Hematopoietic multipotent progenitor cell (in vitro differentiated cells): Measurements from ENCODE around the gene SERPINB8. TPM values are rescaled to one million over a fixed set of nuclear protein-coding genes. Genes with fewer than 3 reads are reported as not detected.
"Not testable (repeated sequence)": the region's sequence is repeated elsewhere in the genome, so short reads cannot be mapped to it uniquely, and the experiment has no call there.

Experiments used
- DNase-seq, 3 donors: peaks; one replicate each; pipeline ENCODE4 v3.0.0-alpha.2; 2011 to 2015; ENCODE audit warnings: low read depth in 2 of 3, low spot score in 2 of 3
- total RNA-seq: library from RNA; depleted of rRNA; stranded (reverse); fragments of >200 nt; gene quantifications from one replicate; pipeline ENCODE4 v1.2.3, GENCODE V29; 2012

Gene SERPINB8, protein sequence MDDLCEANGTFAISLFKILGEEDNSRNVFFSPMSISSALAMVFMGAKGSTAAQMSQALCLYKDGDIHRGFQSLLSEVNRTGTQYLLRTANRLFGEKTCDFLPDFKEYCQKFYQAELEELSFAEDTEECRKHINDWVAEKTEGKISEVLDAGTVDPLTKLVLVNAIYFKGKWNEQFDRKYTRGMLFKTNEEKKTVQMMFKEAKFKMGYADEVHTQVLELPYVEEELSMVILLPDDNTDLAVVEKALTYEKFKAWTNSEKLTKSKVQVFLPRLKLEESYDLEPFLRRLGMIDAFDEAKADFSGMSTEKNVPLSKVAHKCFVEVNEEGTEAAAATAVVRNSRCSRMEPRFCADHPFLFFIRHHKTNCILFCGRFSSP
- 3.8 TPM for total RNA-seq

DNA sequence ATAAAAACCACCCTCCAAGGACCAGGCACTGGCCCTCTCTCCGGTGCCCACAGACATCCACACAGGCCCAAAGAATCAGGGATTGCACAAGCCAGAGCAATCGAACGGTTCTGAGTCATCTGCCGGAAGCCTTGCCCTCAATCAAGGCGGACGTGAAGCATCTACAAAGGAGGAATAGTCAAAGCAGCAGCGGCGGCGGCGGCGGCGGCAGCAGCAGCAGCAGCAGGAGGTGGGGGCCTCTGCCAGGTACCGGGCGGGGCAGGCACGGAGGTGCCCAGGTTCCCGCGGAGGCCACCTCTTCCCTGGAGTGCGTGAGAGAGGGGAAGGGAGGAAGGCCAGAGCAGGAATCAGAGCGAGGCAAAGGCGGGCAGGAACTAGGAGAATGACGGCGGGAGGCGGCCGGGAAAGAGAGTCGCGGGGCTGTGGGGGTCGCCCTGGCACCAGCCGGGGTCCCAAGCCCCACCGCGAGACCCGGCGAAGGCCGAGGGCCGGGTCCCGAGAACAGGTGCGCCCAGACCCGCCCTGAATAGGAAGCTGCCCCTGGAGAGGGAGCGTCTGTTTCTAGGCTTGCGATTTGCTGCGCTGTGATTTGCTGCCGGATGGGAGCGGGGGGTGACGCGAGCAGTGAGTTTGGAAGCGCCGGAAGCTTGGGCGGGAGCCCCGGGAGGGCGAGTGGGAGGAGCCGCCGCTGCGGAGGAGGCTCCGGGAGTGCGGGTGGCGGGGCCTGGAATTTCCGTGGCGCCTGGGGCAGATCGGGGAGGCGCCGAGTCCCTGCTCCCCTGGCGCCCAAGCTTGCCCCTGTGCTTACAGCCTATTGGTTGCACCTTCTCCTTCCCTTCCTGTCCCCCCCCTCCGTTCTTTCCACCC lies at the start of gene SERPINB8:
SERPINB8 (plus strand) TSS at position 140 of the 867 bp plus-strand sequence. CDS start 8,228 bp downstream, outside the sequence.
- peak; percentile 47 to 85 (median 76) for DNase-seq

DNA sequence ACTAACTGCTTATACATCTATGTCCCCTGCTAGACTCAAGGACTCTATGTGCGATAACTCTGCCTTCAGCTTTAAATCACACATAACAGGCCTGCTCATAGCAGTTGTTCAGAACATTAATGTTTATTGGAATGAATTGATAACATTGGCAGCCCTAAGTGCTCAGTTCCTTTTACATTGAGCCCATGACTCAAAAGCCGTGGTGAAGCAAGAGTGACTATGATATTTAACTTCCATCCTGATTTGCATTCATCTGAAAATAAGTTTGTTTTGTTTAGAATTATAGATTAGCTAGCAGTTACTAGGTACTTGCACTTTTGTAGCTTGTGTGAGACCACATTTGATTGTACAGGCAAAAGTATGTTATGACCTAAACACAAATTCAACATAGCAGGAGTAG lies 47.8 kb upstream of the SERPINB8 start:
- no peak for DNase-seq

DNA sequence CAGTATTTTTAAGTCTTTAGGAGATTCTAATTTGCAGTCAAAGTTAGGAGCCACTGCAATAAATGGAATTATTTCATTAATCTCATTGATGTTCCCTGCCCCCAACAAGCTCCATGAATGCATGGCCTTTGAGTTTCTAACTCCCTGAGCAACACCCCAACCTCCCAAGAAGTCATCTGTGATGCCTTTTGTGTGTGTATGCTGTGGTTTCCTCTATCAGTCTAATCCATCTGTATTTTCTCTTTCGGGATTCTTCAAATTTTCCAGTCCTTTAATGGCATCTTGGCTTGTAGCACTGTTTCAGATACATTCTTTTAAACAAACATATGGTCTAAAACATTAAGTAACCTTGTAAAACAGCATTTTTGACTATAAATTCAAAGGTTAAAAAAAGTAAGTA lies 45.3 kb upstream of the SERPINB8 start:
- DNase-seq, result no peak

- peak in 1 of 3 donors; percentile 64 for DNase-seq
These were observed 41.5 kb upstream of the SERPINB8 start for GRCh38 chr18:63928331-63928730.

DNA sequence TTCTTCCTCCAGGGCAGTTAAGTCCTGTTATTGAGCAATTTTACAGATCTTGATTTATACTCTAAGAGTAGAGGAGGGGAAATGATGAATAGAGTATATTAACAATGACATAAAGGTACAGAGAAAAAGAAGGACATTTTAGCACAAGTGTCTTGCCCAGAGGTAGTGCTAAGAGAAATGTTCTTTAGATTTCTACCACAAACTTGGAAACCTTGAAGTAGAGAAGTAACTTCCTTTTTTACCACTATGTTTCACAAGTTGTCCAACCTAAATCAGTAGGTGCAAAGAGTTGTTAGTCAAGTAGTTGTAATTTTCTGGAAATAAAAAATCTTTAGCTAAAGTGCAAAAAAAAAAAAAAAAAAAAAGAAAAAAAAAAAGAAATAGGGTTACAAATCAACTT lies 40.5 kb upstream of the SERPINB8 start:
- DNase-seq, result peak in 1 of 3 donors; percentile 29

- DNase-seq, result no peak
These were observed 39.0 kb upstream of the SERPINB8 start for GRCh38 chr18:63930773-63931354.

- peak; percentile 10 to 86 (median 76) for DNase-seq
These were observed 33.5 kb upstream of the SERPINB8 start for GRCh38 chr18:63936156-63936931.

- DNase-seq, result no peak
These were observed 32.9 kb upstream of the SERPINB8 start for GRCh38 chr18:63936932-63937393.

DNA sequence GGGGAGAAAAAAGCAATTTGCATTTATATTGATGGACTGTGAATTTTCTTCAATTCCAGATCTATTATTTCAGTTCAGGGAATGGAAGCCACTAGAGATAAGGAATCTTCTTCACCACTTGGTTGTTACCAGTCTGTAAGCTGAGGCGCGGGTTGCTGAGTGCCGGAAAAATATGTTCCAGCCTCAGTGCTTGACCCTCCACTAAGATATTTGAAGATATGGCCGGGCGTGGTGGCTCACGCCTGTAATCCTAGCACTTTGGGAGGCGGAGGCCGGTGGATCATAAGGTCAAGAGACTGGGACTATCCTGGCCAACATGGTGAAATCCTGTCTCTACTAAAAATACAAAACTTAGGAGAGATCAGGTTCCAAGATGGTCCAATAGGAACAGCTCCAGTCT lies 29.9 kb upstream of the SERPINB8 start:
- no peak for DNase-seq

GRCh38 chr18:63940543-63941050 lies 29.3 kb upstream of the SERPINB8 start:
- DNase-seq, result not testable (repeated sequence)

DNA sequence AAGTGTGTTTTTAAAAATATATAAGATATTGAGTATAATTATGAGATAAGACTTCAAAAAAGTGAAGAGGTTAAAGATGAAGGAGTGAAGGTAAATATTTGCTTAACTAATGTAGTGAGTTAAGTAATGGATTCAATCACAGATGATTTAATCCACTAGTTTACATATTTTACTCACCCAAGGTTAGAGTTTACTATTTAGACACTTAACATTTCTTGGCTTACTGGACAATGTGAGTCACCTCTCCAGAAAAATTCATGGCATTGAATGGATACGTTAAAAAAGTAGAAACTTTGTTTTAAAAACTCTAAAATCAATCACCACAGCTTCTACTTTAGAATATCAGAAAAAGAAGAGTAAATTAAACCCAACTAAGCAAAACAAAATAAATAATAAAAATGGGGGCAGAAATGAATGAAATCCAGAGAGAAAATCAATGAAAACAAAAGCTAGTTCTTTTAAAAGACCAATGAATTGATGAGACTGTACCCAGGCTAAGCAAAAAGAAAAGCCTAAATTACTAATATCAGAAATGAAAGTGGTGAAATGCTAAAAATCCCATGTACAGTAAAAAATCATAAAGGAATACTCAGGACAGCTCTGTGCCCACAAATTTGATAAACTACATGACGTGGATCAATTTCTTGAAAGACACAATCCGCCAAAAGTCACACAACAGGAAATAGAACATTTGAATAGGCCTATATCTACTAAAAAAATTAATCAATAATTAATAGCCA lies 22.7 kb upstream of the SERPINB8 start:
- DNase-seq, result no peak

- peak in 1 of 3 donors; percentile 38 for DNase-seq
These were observed 20.7 kb upstream of the SERPINB8 start, which contains the start of gene HMSD for GRCh38 chr18:63949068-63949737. Gene HMSD (plus strand): TSS chr18:63949301. CDS start chr18:63953456, 4,155 bp downstream.

- DNase-seq, result no peak
These were observed 18.6 kb upstream of the SERPINB8 start for GRCh38 chr18:63951302-63951705.

GRCh38 chr18:63953811-63954210 lies 16.1 kb upstream of the SERPINB8 start:
- no peak for DNase-seq

DNA sequence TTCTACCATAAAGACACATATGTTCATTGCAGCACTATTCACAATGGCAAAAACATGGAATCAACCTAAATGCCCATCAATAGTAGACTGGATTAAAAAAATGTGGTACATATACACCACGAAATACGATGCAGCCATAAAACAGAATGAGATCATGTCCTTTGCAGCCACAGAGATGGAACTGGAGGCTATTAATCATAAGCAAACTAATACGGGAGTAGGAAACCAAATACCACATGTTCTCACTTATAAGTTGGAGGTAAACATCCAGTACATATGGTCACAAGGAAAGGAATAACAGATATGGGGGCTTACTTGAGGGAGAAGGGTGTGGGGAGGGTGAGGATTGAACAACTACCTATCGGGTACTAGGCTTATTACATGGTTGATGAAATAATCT lies 13.1 kb upstream of the SERPINB8 start:
- no peak for DNase-seq

- DNase-seq, result no peak
These were observed 9.0 kb upstream of the SERPINB8 start for GRCh38 chr18:63960891-63961290.

DNA sequence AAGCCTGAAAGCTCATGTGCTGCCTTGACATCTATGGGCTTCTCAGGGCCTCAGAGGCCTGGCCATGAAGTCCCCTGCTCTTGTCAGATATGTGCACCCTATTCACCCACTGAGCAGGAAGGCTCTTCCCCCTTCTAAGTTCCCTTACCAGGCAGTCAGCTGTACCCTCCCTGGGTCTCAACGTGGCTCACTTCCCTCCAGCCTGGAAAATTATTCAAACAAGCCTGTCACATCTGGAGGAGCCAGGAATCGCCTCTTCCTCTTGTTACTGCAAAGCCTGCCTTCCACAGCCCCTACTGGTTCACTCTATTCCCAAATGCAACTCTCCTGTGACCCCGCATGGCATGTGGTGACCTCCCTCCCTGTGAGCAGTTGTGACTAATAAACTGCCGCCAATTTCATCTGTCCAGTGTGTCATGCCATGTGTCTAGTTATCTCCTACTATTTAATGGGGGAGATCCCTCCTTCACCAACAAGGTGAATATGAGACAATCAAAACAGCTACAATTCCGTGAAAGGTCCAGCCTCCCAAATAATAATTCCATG lies 8.4 kb upstream of the SERPINB8 start:
- DNase-seq, result no peak

GRCh38 chr18:63962137-63962536 lies 7.7 kb upstream of the SERPINB8 start:
- no peak for DNase-seq
